Measurements from ENCODE around the gene ZNF684.

DNA sequence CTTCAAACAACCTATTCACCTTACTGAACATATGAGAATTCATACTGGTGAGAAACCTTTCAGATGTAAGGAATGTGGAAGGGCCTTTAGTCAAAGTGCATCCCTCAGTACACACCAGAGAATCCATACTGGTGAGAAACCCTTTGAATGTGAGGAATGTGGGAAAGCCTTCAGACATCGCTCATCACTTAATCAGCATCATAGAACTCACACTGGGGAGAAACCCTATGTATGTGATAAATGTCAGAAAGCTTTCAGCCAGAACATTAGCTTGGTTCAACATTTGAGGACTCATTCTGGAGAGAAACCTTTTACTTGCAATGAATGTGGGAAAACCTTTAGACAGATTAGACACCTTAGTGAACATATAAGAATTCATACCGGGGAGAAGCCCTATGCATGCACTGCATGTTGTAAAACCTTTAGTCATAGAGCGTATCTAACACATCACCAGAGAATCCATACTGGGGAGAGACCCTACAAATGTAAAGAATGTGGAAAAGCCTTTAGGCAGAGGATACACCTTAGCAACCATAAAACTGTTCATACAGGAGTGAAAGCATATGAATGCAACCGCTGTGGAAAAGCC, 36.0 kb upstream of the ZNF684 start:
- TF ChIP-seq SP1 (IDR thresholded peaks at IDR 0.05; ENCODE audit: low read depth, low read length): no peak
- TF ChIP-seq FOSL1 (IDR thresholded peaks at IDR 0.05; ENCODE audit: insufficient read depth, low read depth, low read length): no peak
- TF ChIP-seq, protein P1, sequence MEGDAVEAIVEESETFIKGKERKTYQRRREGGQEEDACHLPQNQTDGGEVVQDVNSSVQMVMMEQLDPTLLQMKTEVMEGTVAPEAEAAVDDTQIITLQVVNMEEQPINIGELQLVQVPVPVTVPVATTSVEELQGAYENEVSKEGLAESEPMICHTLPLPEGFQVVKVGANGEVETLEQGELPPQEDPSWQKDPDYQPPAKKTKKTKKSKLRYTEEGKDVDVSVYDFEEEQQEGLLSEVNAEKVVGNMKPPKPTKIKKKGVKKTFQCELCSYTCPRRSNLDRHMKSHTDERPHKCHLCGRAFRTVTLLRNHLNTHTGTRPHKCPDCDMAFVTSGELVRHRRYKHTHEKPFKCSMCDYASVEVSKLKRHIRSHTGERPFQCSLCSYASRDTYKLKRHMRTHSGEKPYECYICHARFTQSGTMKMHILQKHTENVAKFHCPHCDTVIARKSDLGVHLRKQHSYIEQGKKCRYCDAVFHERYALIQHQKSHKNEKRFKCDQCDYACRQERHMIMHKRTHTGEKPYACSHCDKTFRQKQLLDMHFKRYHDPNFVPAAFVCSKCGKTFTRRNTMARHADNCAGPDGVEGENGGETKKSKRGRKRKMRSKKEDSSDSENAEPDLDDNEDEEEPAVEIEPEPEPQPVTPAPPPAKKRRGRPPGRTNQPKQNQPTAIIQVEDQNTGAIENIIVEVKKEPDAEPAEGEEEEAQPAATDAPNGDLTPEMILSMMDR (IDR thresholded peaks at IDR 0.05; ENCODE audit: control extremely low read depth in 1 of 3, insufficient read depth in 1 of 3, low read depth in 1 of 3, low read length in 3 of 3): no peak
- no peak for TF ChIP-seq POLR2AphosphoS5 (IDR thresholded peaks at IDR 0.05; ENCODE audit: low read depth, low read length)
- TF ChIP-seq, protein P2, sequence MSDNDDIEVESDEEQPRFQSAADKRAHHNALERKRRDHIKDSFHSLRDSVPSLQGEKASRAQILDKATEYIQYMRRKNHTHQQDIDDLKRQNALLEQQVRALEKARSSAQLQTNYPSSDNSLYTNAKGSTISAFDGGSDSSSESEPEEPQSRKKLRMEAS (IDR thresholded peaks at IDR 0.05): no peak
- TF ChIP-seq, protein P3, sequence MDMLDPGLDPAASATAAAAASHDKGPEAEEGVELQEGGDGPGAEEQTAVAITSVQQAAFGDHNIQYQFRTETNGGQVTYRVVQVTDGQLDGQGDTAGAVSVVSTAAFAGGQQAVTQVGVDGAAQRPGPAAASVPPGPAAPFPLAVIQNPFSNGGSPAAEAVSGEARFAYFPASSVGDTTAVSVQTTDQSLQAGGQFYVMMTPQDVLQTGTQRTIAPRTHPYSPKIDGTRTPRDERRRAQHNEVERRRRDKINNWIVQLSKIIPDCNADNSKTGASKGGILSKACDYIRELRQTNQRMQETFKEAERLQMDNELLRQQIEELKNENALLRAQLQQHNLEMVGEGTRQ (IDR thresholded peaks at IDR 0.05; ENCODE audit: low read length): no peak
- TF ChIP-seq EP300 (IDR thresholded peaks at IDR 0.05; ENCODE audit: borderline replicate concordance in 1 of 2, low read depth in 2 of 2, low read length in 2 of 2): no peak
- TF ChIP-seq EZH2 (IDR thresholded peaks at IDR 0.05; ENCODE audit: low read depth, low read length, severe bottlenecking): no peak
- TF ChIP-seq POLR2A (IDR thresholded peaks at IDR 0.05; ENCODE audit: control extremely low read depth in 1 of 2, low read depth in 2 of 2, low read length in 2 of 2): no peak
- TF ChIP-seq RAD21 (IDR thresholded peaks at IDR 0.05 in 1 of 2, conservative IDR thresholded peaks at IDR 0.05 in 1 of 2; ENCODE audit: low read depth in 2 of 2, low read length in 2 of 2): no peak

All from H1 (cell line).